Measurements from ENCODE around the gene SNAP91.
"Not testable (repeated sequence)": the region's sequence is repeated elsewhere in the genome, so short reads cannot be mapped to it uniquely, and the experiment has no call there.

The SNAP91 gene

DNA sequence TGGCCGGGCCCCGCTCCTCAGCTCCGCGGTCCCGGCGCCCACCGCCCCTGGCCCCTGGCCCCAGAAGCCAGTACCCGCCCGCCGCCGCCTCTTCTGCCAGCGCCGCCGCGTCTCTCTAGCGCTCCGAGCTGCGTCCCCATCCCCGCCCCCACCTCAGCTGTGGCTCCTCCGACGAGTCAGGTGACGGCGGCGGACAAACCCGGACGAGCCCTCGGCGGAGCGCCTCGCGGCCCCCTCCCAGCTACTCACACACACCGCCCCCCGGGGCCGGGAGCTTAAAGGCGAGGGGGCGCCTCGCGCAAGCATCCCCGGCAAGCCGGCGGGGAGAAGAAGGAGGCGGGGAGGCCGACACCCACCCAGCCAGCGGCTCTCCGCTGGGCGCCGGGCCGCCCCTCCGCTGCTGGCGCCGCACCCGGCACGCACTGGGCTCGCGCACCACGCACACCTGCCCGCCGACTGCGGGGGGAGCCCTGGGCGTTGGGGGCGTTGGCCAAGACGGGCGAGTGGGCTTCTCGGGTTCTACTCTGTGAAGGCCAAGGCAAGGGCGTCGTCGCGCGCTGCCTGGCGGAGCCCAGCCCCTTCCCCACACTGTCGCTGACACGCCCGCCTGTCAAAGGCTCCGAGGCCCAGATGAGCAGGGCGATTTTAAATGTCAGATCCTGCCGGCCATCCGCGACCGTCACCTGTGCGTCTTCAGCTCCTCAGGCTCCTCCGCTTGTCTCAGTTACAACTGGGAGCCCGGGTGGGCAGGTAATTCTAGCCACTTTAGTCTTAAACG, at the start of gene SNAP91:
TSS of gene SNAP91 (minus strand) at position 132 of the 778 bp plus-strand sequence. CDS start 1,174 bp downstream, outside the sequence.
- no peak for DNase-seq (ENCODE audit: low read depth)

GRCh38 chr6:83758533-83758932, 49.6 kb upstream of the SNAP91 start:
- no peak for DNase-seq (ENCODE audit: low read depth)

- no peak for DNase-seq (ENCODE audit: low read depth)
Measured at GRCh38 chr6:83757021-83757420, 48.1 kb upstream of the SNAP91 start.

GRCh38 chr6:83756565-83756964, 47.7 kb upstream of the SNAP91 start:
- no peak for DNase-seq (ENCODE audit: low read depth)

DNA sequence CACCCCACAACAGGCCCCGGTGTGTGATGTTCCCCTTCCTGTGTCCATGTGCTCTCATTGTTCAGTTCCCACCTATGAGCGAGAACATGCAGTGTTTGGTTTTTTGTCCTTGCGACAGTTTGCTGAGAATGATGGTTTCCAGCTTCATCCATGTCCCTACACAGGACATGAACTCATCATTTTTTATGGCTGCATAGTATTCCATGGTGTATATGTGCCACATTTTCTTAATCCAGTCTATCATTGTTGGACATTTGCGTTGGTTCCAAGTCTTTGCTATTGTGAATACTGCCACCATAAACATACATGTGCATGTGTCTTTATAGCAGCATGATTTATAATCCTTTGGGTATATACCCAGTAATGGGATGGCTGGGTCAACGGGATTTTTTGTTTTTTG, 43.5 kb upstream of the SNAP91 start:
- DNase-seq (ENCODE audit: low read depth): not testable (repeated sequence)

GRCh38 chr6:83741089-83741488, 32.2 kb upstream of the SNAP91 start:
- no peak for DNase-seq (ENCODE audit: low read depth)

DNA sequence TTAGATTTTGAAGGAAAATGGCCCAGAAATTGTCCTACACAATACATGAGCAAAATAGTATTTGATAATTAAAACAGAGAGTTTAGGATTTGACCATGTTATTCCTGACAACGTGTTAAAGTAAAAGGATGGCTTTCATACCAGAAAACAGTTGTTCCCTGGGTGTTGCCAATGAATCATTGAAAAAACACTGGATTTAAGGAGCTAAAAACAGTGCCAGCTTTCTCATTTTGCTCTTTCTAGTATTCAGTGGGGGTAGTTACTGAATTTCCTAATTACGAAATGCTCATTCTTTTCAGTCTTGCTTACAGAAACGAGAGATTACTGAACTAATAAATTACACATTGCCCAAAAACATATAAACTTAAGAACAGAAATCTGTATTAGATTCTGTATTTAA, 26.6 kb upstream of the SNAP91 start:
- peak; percentile 29 for DNase-seq (ENCODE audit: low read depth)

GRCh38 chr6:83729871-83730270, 21.0 kb upstream of the SNAP91 start:
- DNase-seq (ENCODE audit: low read depth): no peak

DNA sequence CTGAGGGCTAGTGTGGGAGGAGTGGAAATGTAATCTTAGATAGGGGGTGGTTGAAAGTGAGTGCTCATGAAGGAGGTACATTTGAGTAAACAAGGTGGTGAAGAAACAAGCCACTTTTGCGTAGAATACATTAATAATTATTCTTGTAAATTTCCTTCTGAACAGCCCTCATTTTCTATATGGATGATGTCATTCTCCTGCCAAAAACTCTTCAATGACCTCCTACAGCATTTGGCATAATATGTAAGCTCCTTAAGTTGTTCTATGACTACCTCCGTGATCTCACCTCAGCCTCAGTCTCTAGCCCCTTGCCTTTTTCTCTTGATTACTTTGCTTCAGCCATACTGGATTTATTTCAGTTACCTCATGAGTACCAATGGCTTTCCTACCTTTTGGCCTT, 14.0 kb upstream of the SNAP91 start:
- no peak for DNase-seq (ENCODE audit: low read depth)

DNA sequence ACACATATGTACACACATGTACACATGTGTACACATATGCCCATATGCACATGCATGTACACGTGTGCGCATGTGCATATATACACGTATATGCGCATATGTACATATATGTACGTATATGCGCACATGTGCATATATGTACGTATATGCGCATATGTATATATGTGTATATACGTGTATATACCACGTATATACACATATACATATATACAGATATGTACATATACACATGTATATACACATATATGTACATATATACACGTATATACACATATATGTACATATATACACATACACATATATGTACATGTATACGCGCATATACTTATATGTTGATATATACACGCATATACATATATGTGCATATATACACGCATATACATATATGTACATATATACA, 8.9 kb upstream of the SNAP91 start:
- no peak for DNase-seq (ENCODE audit: low read depth)

- DNase-seq (ENCODE audit: low read depth): no peak
Measured at GRCh38 chr6:83711958-83712357, 3.1 kb upstream of the SNAP91 start.

DNA sequence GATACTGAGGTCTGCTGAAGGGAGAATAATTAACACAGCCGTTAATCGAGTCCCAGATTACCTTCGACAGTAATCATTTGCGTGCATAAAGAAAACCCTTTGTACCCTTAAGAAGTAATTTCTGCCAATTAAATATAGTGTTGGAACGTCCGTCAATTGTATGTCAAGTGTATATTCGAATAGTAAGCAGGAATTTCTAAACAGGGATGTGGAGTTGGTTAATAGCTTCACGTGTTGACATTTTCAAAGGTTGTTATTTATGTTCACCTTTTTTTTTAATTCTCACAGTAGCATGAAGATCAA, 798 bp upstream of the SNAP91 start:
- no peak for DNase-seq (ENCODE audit: low read depth)

GRCh38 chr6:83708546-83708969, 343 bp downstream of the SNAP91 start:
- no peak for DNase-seq (ENCODE audit: low read depth)

DNA sequence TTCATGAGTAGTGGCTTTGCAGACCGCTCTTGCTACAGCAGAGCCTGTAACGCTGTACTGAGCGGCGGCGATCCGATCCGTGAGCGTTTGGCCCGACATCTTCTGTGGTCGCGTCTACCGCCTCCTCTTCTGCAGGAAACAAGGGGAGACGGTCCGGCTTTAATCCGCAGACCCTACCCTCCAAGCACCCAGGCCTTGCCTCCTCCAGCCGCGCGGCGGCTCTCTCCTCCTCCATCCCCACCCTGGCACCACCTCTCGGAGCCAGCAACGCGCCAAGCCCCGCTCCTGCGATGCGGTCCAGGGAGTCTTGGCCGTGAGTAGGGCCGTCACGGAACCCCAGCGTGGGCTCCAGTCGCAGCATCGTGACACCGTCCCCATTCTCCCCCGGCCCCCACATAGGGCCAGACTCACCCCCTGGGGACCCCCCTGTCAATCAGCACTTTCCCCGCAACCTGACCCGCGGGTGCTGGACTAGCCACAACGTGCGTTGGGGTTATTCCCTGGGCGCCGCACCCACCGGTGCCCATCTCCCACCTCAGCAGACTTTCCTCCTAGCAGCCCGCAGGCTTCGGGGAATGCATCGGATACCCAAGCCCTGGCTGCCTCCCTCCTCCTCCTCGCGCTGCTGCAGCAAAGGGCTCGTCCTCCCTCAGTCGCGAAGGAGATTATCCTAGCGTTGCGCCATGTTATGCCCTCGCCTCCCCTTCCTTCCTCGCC, 914 bp downstream of the SNAP91 start:
- no peak for DNase-seq (ENCODE audit: low read depth)

GRCh38 chr6:83702749-83703148, 6.2 kb downstream of the SNAP91 start:
- DNase-seq (ENCODE audit: low read depth): no peak

DNA sequence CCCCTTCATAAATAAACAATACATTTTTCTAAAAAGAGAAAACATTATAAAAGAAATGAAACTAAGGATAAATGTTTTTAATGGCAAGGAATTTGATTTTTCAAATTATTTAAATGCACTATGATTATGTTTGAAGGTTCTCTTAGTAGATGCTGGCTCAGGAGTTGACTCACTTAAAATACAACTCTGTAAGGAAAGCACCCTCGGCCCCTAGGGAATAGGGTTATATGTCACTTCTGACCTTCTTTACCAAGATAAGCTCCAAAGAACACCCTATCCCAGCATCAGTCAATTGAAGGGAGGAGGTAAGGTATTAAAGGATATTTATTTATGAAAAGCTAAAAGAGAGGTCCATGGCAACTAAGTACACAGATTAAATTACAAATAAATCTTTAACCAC, 6.8 kb downstream of the SNAP91 start:
- no peak for DNase-seq (ENCODE audit: low read depth)

DNA sequence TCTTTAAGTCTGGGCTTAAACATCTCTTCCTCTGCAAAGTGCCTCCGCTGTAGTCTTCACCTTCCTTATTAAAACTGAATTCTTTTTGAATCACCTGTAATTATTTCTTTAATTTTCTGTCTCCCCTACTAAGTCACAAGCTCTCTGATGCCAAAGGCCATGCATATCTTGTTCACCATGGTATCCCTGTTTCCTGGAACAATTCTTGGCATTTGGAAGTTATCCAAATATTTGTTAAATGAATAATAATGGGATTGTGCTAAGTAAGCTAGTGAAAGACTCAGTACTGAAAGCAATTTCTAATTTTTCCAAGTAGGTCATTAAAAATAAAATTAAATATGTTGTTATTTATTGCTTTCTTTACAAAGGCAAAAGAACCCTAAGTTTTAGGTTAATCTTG, 12.2 kb downstream of the SNAP91 start:
- no peak for DNase-seq (ENCODE audit: low read depth)

DNA sequence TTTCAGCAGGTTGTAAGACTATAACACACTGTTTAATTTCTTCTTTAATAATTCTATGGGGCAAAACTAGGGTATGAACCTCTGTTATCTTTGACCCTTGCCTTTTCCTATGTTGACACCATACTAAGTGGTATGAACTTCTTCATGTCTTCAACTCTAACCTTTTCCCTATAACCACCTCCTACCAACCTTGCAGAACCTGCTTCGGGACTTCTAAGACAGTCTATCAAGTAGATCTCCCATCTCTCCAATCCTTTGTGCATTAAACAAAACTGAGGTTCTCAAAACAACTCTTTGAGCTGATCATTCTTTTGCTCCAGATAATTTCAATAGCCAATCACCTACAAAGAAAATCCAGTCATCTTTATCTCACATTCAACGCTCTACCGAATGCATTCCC, 23.4 kb downstream of the SNAP91 start:
- no peak for DNase-seq (ENCODE audit: low read depth)

GRCh38 chr6:83677791-83678190, 31.1 kb downstream of the SNAP91 start:
- DNase-seq (ENCODE audit: low read depth): no peak

GRCh38 chr6:83637953-83638352, 70.9 kb downstream of the SNAP91 start:
- DNase-seq (ENCODE audit: low read depth): no peak

DNA sequence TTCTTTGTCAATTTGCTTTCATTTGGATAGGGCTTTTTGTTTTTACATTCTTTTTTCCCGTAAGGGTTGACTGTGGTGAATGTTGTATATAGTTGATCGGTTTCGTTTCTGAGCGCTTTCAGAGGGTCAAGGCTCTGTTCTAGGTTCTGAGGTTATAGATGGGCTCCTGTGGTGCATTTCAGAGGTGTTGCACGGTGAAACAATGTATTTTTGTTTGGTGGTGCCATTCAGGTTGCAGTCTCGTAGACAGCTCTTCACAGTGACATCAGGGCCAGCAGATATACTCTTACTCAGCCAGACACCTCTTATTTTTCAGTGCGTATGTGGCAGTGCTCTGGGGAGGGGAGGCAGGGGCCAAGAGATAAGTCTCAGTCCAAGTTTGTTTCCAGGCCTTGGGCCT, 72.1 kb downstream of the SNAP91 start:
- DNase-seq (ENCODE audit: low read depth): no peak

- no peak for DNase-seq (ENCODE audit: low read depth)
Measured at GRCh38 chr6:83633609-83634008, 75.3 kb downstream of the SNAP91 start.

DNA sequence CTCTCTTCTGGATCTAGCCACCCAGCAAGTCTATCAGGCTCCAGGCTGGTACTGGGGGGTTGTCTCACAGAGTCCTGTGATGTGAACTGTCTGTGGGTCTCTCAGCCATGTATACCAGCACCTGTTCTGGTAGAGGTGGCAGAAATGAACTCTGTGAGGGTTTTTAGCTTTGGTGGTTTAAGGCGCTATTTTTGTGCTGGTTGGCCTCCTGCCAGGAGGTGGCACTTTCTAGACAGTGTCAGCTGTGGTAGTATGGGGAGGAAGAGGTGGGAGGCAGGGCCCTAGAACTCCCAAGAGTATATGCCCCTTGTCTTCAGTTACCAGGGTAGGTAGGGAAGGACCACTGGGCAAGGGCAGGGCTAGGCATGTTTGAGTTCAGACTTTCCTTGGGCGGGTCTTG, 75.8 kb downstream of the SNAP91 start:
- DNase-seq (ENCODE audit: low read depth): no peak

DNA sequence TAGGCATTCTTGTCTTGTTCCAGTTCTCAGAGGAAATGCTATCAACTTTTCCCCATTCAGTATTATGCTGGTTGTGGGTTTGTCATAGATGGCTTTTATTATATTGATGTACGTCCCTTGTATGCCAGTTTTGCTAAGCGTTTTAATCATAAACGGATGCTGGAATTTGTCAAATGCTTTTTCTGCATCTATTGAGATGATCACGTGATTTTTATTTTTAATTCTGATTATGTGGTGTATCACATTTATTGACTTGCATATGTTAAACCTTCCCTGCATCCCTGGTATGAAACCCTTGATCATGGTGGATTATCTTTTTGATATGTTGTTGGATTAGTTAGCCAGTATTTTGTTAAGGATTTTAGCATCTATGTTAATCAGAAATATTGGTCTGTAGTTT, 79.0 kb downstream of the SNAP91 start:
- not testable (repeated sequence) for DNase-seq (ENCODE audit: low read depth)

Data from fibroblast of gingiva (primary cell).